ENCODE results near the gene MANBA. TPM values are rescaled to one million over a fixed set of nuclear protein-coding genes. Genes with fewer than 3 reads are reported as not detected.

The MANBA gene
- total RNA-seq, 1 experiment from 2014 or later: 21.4 TPM

- H3K4me3 Mint-ChIP-seq: no peak overlapping the region
- H3K4ac ChIP-seq (ENCODE audit: low read depth, low read length): no peak overlapping the region
- H4K5ac ChIP-seq (ENCODE audit: insufficient read length, low read depth, low read length): no peak overlapping the region
- no peaks in the 10 kb centered on the region for H3K27me3 ChIP-seq (ENCODE audit: insufficient read depth, low read length)
- no peaks in the 10 kb centered on the region for H3K23me2 ChIP-seq (ENCODE audit: insufficient read length, low read depth, low read length, poor library complexity, severe bottlenecking)
- no peak overlapping the region for H2BK120ac ChIP-seq (ENCODE audit: low read depth, low read length, poor library complexity, severe bottlenecking)
- H3K27me3 Mint-ChIP-seq (ENCODE audit: low read depth): no peaks in the 10 kb centered on the region
- no peak overlapping the region for H2AFZ ChIP-seq (ENCODE audit: low read length)
- H3K14ac ChIP-seq (ENCODE audit: insufficient read depth, low read length): no peak overlapping the region
- H2BK15ac ChIP-seq (ENCODE audit: low read depth, low read length): no peak overlapping the region
- H2AK5ac ChIP-seq (ENCODE audit: insufficient read length, low read length): no peak overlapping the region
- H3K36me3 Mint-ChIP-seq (ENCODE audit: insufficient read depth in 1 of 3, low read depth in 3 of 3): peaks cover 18 to 28% (median 19%) of the 10 kb centered on the region in 3 experiments
- H3K9me3 ChIP-seq (ENCODE audit: control insufficient read depth, low read depth, low read length): no peaks in the 10 kb centered on the region
- peaks cover 0 to 2% of the 10 kb centered on the region in 2 experiments; a peak in 1 of 5 replicates for H3K9me3 Mint-ChIP-seq
- H2BK20ac ChIP-seq (ENCODE audit: low read depth, low read length, poor library complexity, severe bottlenecking): no peak overlapping the region
- H3K79me2 ChIP-seq (ENCODE audit: insufficient read depth, low read length): peaks cover 4% of the 10 kb centered on the region; the same call in 1 of the 2 replicates
- H3K4me1 Mint-ChIP-seq: peaks cover 17 to 20% of the 10 kb centered on the region in 2 experiments
- peaks cover 4% of the 10 kb centered on the region for H3K79me1 ChIP-seq (ENCODE audit: insufficient read depth, low read depth, low read length, poor library complexity, severe bottlenecking)
- no peak overlapping the region for H3K27ac Mint-ChIP-seq
- no peak overlapping the region for H2BK5ac ChIP-seq (ENCODE audit: insufficient read length, low read length)
- no peak for DNase-seq
- no CpG with 5 or more reads among the region's 3 CpGs for WGBS (ENCODE audit: extremely low coverage, insufficient read length, low lambda C conversion rate)
- no peak overlapping the region for H3K4me2 ChIP-seq (ENCODE audit: insufficient read depth, insufficient read length, low read length)
- no peak overlapping the region for H3T11ph ChIP-seq (ENCODE audit: low read length)
- TF ChIP-seq CTCF (conservative IDR thresholded peaks at IDR 0.05): no peak
- no peak overlapping the region for H4K91ac ChIP-seq (ENCODE audit: insufficient read length, low read depth, low read length)
- no peak overlapping the region for H4K8ac ChIP-seq (replicated peaks; ENCODE audit: insufficient read length, low read depth, low read length)
- no peak overlapping the region for H3K9ac ChIP-seq (ENCODE audit: extremely low read depth, insufficient read length, low read length)
- no peak overlapping the region for H2BK12ac ChIP-seq (ENCODE audit: insufficient read length, low read depth, low read length)
- H3K4me1 ChIP-seq (ENCODE audit: insufficient read depth, low read length): no peaks in the 10 kb centered on the region; the same call in 1 of the 2 replicates
- no peak overlapping the region for H3K27ac ChIP-seq (ENCODE audit: insufficient read length, low read depth, low read length)
- no peak overlapping the region for H3K56ac ChIP-seq (ENCODE audit: insufficient read length, low read depth, low read length)
- no peaks in the 10 kb centered on the region for H4K20me1 ChIP-seq (ENCODE audit: control insufficient read depth, insufficient read depth, insufficient read length)
- H3K18ac ChIP-seq (ENCODE audit: insufficient read length, low read depth, low read length): no peak overlapping the region
- no peak overlapping the region for H3K23ac ChIP-seq (ENCODE audit: insufficient read length, low read depth, low read length)
Observed at GRCh38 chr4:102733084-102733483, 27.7 kb downstream of the MANBA start.
